HEK293T (cell line): ENCODE data around the gene SEC22C.

Source experiments
- BHLHE40 ChIP-seq: fragments of 450-650 bp; IDR thresholded peaks from 2 replicates; pipeline ENCODE4 v1.6.1; 2016; ENCODE audit warnings: mild to moderate bottlenecking, moderate library complexity, borderline replicate concordance
- FOXM1 ChIP-seq: fragments of 450-650 bp; IDR thresholded peaks from 2 replicates; pipeline ENCODE4 v1.6.1; 2017; ENCODE audit warnings: mild to moderate bottlenecking, borderline replicate concordance
- HDGF ChIP-seq: fragments of 450-650 bp; IDR thresholded peaks from 2 replicates; pipeline ENCODE4 v1.6.1; 2017; ENCODE audit warnings: antibody characterized with exemption, borderline replicate concordance
- PKNOX1 ChIP-seq: fragments of 450-650 bp; IDR thresholded peaks from 2 replicates; pipeline ENCODE4 v1.6.1; 2016
- SP1 ChIP-seq: fragments of 450-650 bp; IDR thresholded peaks from 2 replicates; pipeline ENCODE4 v1.6.1; 2017
- TARDBP ChIP-seq: fragments of 450-650 bp; IDR thresholded peaks from 2 replicates; pipeline ENCODE4 v1.6.1; 2016

GRCh38 chr3:42511201-42511600 is 70.6 kb downstream of the SEC22C start:
- no peak for TF ChIP-seq TARDBP
- no peak for TF ChIP-seq FOXM1
- TF ChIP-seq PKNOX1: no peak
- no peak for TF ChIP-seq BHLHE40
- no peak for TF ChIP-seq HDGF
- no peak for TF ChIP-seq SP1
